Smooth muscle cell (in vitro differentiated cells): ENCODE measurements around the gene KCNT1. TPM values are rescaled to one million over a fixed set of nuclear protein-coding genes. Genes with fewer than 3 reads are reported as not detected.

Experiments
- DNase-seq: peaks from one replicate; lab custom pipeline; 2025; ENCODE audit not compliant: unreplicated experiment; lab: John Stamatoyannopoulos, UW
- H2AFZ ChIP-seq: fragments of 200-600 bp; sonication (generic); 2 replicates; pipeline ENCODE4 v1.6.0; 2016; ENCODE audit warnings: antibody characterized with exemption, low read depth, mild to moderate bottlenecking
- H3F3A ChIP-seq: fragments of 200-600 bp; sonication (generic); 2 replicates; pipeline ENCODE4 v1.6.0; 2017; ENCODE audit warnings: antibody characterized with exemption, low read depth
- H3K27ac ChIP-seq: fragments of 200-600 bp; sonication (generic); 2 replicates; pipeline ENCODE4 v1.5.1; 2016; ENCODE audit warnings: low read depth, mild to moderate bottlenecking
- H3K27me3 ChIP-seq: fragments of 200-600 bp; sonication (generic); 2 replicates; pipeline ENCODE4 v1.6.1; 2016; ENCODE audit warnings: low read depth, mild to moderate bottlenecking
- H3K36me3 ChIP-seq: fragments of 200-600 bp; sonication (generic); 2 replicates; pipeline ENCODE4 v1.5.1; 2016; ENCODE audit warnings: low read depth
- H3K4me1 ChIP-seq: fragments of 200-600 bp; sonication (generic); 2 replicates; pipeline ENCODE4 v1.5.1; 2016; ENCODE audit warnings: low read depth
- H3K4me2 ChIP-seq: fragments of 200-600 bp; sonication (generic); 2 replicates; pipeline ENCODE4 v1.6.0; 2016; ENCODE audit warnings: mild to moderate bottlenecking
- H3K4me3 ChIP-seq: fragments of 200-600 bp; sonication (generic); 2 replicates; pipeline ENCODE4 v1.5.1; 2016; ENCODE audit warnings: mild to moderate bottlenecking
- H3K79me2 ChIP-seq: fragments of 200-600 bp; sonication (generic); 2 replicates; pipeline ENCODE4 v1.6.0; 2016; ENCODE audit warnings: low read depth, mild to moderate bottlenecking
- H3K9ac ChIP-seq: fragments of 200-600 bp; sonication (generic); 2 replicates; pipeline ENCODE4 v1.6.0; 2016; ENCODE audit warnings: low read depth
- H3K9me3 ChIP-seq: fragments of 200-600 bp; sonication (generic); replicated peaks from 2 replicates; pipeline ENCODE4 v1.5.1; 2016; ENCODE audit warnings: low read depth
- H4K20me1 ChIP-seq: fragments of 200-600 bp; sonication (generic); 2 replicates; pipeline ENCODE4 v1.6.0; 2016; ENCODE audit warnings: low read depth
- WGBS: methylation state at CpG from one replicate; pipeline ENCODE4 v1.1.7; 2016; ENCODE audit warnings: low lambda C conversion rate; 5-methylcytosine and 5-hydroxymethylcytosine counted together
- polyA plus RNA-seq: library from polyadenylated mRNA; unstranded; fragments of >200 nt; fragmentation: Nextera tagmentation; extraction: Ambion mirVana; gene quantifications from 2 replicates; pipeline ENCODE4 v1.2.1, GENCODE V29; 2016
- total RNA-seq: library from RNA; depleted of rRNA; stranded (reverse); fragments of >200 nt; gene quantifications from 2 replicates; pipeline ENCODE4 v1.2.3, GENCODE V29; 2014
- TF ChIP-seq, protein P1 (sequence below): fragments of 200-600 bp; sonication (generic); IDR thresholded peaks from 2 replicates; pipeline ENCODE4 v1.5.1; 2017; ENCODE audit warnings: borderline replicate concordance, mild to moderate bottlenecking, antibody characterized with exemption; ENCODE audit not compliant: insufficient read depth, poor library complexity, severe bottlenecking

The KCNT1 gene
- total and polyA plus RNA-seq, 2 experiments from 2014 or later, result not detected

DNA sequence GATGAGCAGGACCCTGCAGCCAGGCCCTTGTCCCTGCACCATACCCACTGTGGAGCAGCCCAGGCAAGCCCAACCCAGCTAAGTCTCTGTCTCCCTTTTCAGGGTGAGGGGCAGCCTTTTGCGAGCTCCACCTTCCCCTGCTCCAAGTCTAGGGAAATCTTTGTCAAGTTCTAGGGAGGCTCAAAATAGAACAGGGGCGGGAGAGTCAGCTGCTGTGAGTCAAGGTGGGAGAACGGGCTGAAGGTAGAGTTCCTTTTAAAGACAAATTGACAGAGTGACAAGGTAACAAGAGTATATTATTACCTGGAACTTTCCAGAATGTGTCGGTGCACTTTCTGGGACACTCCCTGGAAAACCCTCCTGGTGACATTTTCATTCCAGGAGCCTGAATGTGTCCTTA is 64.7 kb downstream of the KCNT1 start:
- TF ChIP-seq, protein P1, sequence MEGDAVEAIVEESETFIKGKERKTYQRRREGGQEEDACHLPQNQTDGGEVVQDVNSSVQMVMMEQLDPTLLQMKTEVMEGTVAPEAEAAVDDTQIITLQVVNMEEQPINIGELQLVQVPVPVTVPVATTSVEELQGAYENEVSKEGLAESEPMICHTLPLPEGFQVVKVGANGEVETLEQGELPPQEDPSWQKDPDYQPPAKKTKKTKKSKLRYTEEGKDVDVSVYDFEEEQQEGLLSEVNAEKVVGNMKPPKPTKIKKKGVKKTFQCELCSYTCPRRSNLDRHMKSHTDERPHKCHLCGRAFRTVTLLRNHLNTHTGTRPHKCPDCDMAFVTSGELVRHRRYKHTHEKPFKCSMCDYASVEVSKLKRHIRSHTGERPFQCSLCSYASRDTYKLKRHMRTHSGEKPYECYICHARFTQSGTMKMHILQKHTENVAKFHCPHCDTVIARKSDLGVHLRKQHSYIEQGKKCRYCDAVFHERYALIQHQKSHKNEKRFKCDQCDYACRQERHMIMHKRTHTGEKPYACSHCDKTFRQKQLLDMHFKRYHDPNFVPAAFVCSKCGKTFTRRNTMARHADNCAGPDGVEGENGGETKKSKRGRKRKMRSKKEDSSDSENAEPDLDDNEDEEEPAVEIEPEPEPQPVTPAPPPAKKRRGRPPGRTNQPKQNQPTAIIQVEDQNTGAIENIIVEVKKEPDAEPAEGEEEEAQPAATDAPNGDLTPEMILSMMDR, result no peak

GRCh38 chr9:135768516-135769218 is 66.7 kb downstream of the KCNT1 start:
- H3K9ac ChIP-seq, result no peak overlapping the region
- no peaks in the 10 kb centered on the region for H3K27me3 ChIP-seq
- H2AFZ ChIP-seq, result no peak overlapping the region
- H3K4me1 ChIP-seq, result no peaks in the 10 kb centered on the region
- no peak for DNase-seq
- no peak overlapping the region for H3K4me3 ChIP-seq
- TF ChIP-seq, protein P1, result no peak
- no peaks in the 10 kb centered on the region for H3K79me2 ChIP-seq
- no peaks in the 10 kb centered on the region for H3K9me3 ChIP-seq
- no peaks in the 10 kb centered on the region for H4K20me1 ChIP-seq
- H3K4me2 ChIP-seq, result no peak overlapping the region
- no peaks in the 10 kb centered on the region for H3K36me3 ChIP-seq
- no peaks in the 10 kb centered on the region for H3F3A ChIP-seq
- H3K27ac ChIP-seq, result no peak overlapping the region
- 93% methylated on average over 33 of the region's 43 CpGs for WGBS

More for the DNA sequence above, 64.7 kb downstream of the KCNT1 start:
- Histone ChIP-seq H3K4me1 (no peaks in the 10 kb centered on the region), H3K79me2 (no peaks in the 10 kb centered on the region), H3K4me2 (no peak overlapping the region), H3K4me3 (no peak overlapping the region), H3K36me3 (no peaks in the 10 kb centered on the region), H3K9ac (no peak overlapping the region), H3K27me3 (no peaks in the 10 kb centered on the region), H3F3A (no peaks in the 10 kb centered on the region), H3K9me3 (no peaks in the 10 kb centered on the region), H4K20me1 (no peaks in the 10 kb centered on the region), H2AFZ (no peak overlapping the region), H3K27ac (no peak overlapping the region)
- DNase-seq, result no peak
- WGBS, result 93% methylated on average over 4 of the region's 4 CpGs

DNA sequence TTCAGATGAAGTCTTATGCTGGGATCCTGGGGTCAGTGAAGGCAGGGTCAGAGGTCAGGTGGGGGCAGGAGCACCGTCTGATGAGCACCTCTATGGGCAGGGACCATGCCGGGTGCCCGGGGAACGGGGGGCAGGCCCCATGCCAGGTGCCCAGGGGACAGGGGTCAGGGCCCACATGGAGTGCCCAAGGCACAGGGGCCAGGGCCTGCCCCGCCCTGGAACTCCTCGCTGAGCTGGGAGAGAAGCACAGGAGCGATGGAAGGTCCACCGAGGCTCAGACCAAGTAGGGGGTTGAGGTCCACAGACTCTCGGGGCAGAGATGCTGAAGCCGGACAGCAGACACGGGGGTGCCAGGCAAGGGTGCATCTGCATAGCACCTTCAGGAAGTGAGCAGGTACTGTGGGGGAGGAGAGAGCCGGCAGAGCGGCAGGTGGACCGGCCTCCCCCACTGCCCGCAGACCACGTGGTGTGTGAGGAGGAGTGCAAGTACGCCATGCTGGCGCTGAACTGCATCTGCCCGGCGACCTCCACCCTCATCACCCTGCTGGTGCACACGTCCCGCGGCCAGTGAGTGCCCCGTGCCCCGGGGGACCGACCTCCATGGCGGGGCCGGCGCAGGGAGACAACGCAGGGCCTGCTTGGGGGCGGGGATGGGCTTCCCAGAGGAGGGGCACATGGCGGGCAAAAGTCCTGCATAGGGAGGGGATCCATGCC is 67.7 kb downstream of the KCNT1 start:
- no peaks in the 10 kb centered on the region for H3K9me3 ChIP-seq

More for the DNA sequence above, 67.7 kb downstream of the KCNT1 start:
- Histone ChIP-seq H3K4me1 (no peaks in the 10 kb centered on the region), H3K4me3 (no peak overlapping the region), H4K20me1 (no peaks in the 10 kb centered on the region), H3K27ac (no peak overlapping the region), H3K4me2 (no peak overlapping the region), H2AFZ (no peak overlapping the region), H3K79me2 (no peaks in the 10 kb centered on the region), H3K36me3 (no peaks in the 10 kb centered on the region), H3K9ac (no peak overlapping the region), H3F3A (no peaks in the 10 kb centered on the region), H3K27me3 (no peaks in the 10 kb centered on the region)
- DNase-seq, result no peak
- TF ChIP-seq, protein P1, result no peak
- WGBS, result 91% methylated on average over 28 of the region's 32 CpGs
